MCF 10A (cell line): Measurements from ENCODE around the gene IRX5. TPM values are rescaled to one million over a fixed set of nuclear protein-coding genes. Genes with fewer than 3 reads are reported as not detected.
A peak's percentile ranks its signal among the peaks of the same experiment; 100 is the strongest.

Source experiments
- BruUV-seq: library from RNA; stranded (reverse); fragments of 400-500 nt; replicated peaks from 2 replicates; lab custom pipeline; 2021; lab: Mats Ljungman, UMichigan
- CTCF ChIA-PET: fragments of 300-600 bp; sonication (Branson Sonifier 250); formaldehyde crosslinking; extraction: SDS; loops from one replicate; lab custom pipeline; 2021; ENCODE audit warnings: antibody characterized with exemption, inconsistent platforms; lab: Yijun Ruan, JAX
- POLR2A ChIA-PET: fragments of 300-600, 350-650 bp; sonication (Branson Sonifier 250); formaldehyde crosslinking; extraction: SDS; loops from one replicate; lab custom pipeline; 2020; ENCODE audit warnings: antibody characterized with exemption, inconsistent platforms; lab: Yijun Ruan, JAX
- DNase-seq: peaks from one replicate; pipeline ENCODE4 v3.0.0-alpha.2; 2018; ENCODE audit not compliant: unreplicated experiment
- H3K27ac Mint-ChIP-seq: one replicate; pipeline ENCODE4 v1.8.0; 2022; ENCODE audit warnings: mild to moderate bottlenecking, low read depth, mixed read lengths; ENCODE audit not compliant: unreplicated experiment
- H3K27me3 Mint-ChIP-seq: one replicate; pipeline ENCODE4 v1.8.0; 2022; ENCODE audit warnings: mixed read lengths; ENCODE audit not compliant: insufficient read depth, unreplicated experiment
- H3K36me3 Mint-ChIP-seq: one replicate; pipeline ENCODE4 v1.8.0; 2022; ENCODE audit warnings: mild to moderate bottlenecking, moderate library complexity, mixed read lengths; ENCODE audit not compliant: insufficient read depth, unreplicated experiment
- H3K4me1 Mint-ChIP-seq: one replicate; pipeline ENCODE4 v1.8.0; 2022; ENCODE audit warnings: mixed read lengths; ENCODE audit not compliant: insufficient read depth, unreplicated experiment
- H3K4me3 Mint-ChIP-seq: one replicate; pipeline ENCODE4 v1.8.0; 2022; ENCODE audit warnings: mild to moderate bottlenecking, moderate library complexity, mixed read lengths; ENCODE audit not compliant: unreplicated experiment
- H3K9me3 Mint-ChIP-seq: one replicate; pipeline ENCODE4 v1.8.0; 2022; ENCODE audit warnings: mixed read lengths; ENCODE audit not compliant: unreplicated experiment
- CTCF ChIP-seq: fragments of 200-600 bp; IDR thresholded peaks from one replicate; pipeline ENCODE4 v1.8.0; 2022; ENCODE audit warnings: antibody characterized with exemption, mild to moderate bottlenecking; ENCODE audit not compliant: unreplicated experiment
- intact Hi-C: fragments of 100-400 bp; cut with micrococcal nuclease; formaldehyde crosslinking; loops from 2 replicates; pipeline ENCODE4 v1.14.1; 2022
- total RNA-seq: library from RNA; stranded (reverse); gene quantifications from 2 replicates; pipeline ENCODE4 v1.2.3, GENCODE V29; 2022

IRX5 gene
- total RNA-seq, 1 experiment from 2014 or later, result 7.8 TPM

- ChIA-PET CTCF (no interaction called here), POLR2A (no interaction called here)
- H3K4me3 Mint-ChIP-seq, result no peak overlapping the region
These were observed 29.1 kb upstream of the IRX5 start for GRCh38 chr16:54901606-54902005.

DNA sequence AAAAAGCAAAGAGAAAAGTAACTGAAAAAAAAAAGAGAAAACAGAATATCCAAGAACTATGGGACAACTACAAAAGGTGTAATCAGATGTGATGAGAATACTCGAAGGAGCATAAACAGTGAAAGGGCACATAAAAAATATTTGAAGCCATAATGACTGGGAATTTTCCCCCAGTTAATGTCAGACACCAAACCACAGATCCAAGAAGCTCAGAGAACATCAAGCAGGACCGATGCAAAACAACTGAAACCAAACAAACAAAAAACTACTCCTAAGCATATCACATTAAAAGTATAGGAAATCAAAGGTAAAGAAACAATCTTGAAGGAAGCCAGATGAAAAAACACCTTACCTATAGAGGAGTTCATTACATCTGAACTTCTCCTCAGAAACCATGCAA lies 27.6 kb upstream of the IRX5 start:
- CTCF ChIA-PET, result no interaction called here
- H3K27me3 Mint-ChIP-seq, result no peaks in the 10 kb centered on the region
- no peak overlapping the region for H3K4me3 Mint-ChIP-seq
- BruUV-seq, result no TSS peak
- TF ChIP-seq CTCF, result no peak
- H3K27ac Mint-ChIP-seq, result no peak overlapping the region
- POLR2A ChIA-PET, result no interaction called here
- H3K36me3 Mint-ChIP-seq, result no peaks in the 10 kb centered on the region
- intact Hi-C loops, result no loop called here
- no peaks in the 10 kb centered on the region for H3K9me3 Mint-ChIP-seq
- no peak for DNase-seq
- H3K4me1 Mint-ChIP-seq, result no peaks in the 10 kb centered on the region

More at GRCh38 chr16:54901606-54902005, 29.1 kb upstream of the IRX5 start:
- Mint-ChIP-seq H3K36me3 (no peaks in the 10 kb centered on the region), H3K9me3 (no peaks in the 10 kb centered on the region), H3K4me1 (no peaks in the 10 kb centered on the region), H3K27ac (no peak overlapping the region), H3K27me3 (no peaks in the 10 kb centered on the region)
- no peak for DNase-seq
- no TSS peak for BruUV-seq
- intact Hi-C loops, result no loop called here
- no peak for TF ChIP-seq CTCF

DNA sequence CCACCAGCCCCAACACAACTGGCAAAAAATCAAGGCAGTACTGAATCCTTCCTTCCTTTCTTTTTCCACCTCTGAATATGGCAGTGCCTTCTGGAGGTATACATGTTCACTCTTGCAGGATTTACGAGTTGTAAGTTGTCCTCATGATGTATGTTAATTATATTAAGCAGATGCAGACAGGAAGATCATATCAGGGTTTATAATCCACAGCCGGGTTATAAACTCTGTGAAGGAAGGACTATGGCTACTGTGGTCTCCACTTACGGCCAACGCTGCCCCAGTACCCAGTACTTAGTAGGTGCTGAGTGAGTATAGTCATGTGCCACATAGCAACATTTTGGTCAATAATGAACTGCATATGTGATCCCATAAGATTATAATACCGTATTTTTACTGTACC lies 19.6 kb upstream of the IRX5 start:
- intact Hi-C loops, result no loop called here
- TF ChIP-seq CTCF, result no peak
- ChIA-PET POLR2A (interaction anchor here (1.1 to 1.5 kb wide), 2 partner anchors 20 to 64 kb away, joined by 3 read pairs; no protein-coding TSS in a partner anchor), CTCF (interaction anchor here (0.6 kb wide), 1 partner anchor 1444 kb away, joined by 3 read pairs; no protein-coding TSS in a partner anchor)
- H3K9me3 Mint-ChIP-seq, result no peaks in the 10 kb centered on the region
- TSS peak; percentile 7 for BruUV-seq
- DNase-seq, result no peak
- no peak overlapping the region for H3K4me3 Mint-ChIP-seq
- no peaks in the 10 kb centered on the region for H3K4me1 Mint-ChIP-seq
- no peak overlapping the region for H3K27ac Mint-ChIP-seq
- no peaks in the 10 kb centered on the region for H3K27me3 Mint-ChIP-seq
- H3K36me3 Mint-ChIP-seq, result peaks cover 30% of the 10 kb centered on the region

- H3K36me3 Mint-ChIP-seq, result peaks cover 39% of the 10 kb centered on the region
- POLR2A ChIA-PET, result interaction anchor here (0.7 to 1.5 kb wide), 2 partner anchors 8 to 22 kb away, joined by 3 to 4 read pairs; no protein-coding TSS in a partner anchor
- BruUV-seq, result no TSS peak
- H3K4me3 Mint-ChIP-seq, result no peak overlapping the region
- TF ChIP-seq CTCF, result no peak
- H3K9me3 Mint-ChIP-seq, result no peaks in the 10 kb centered on the region
- DNase-seq, result no peak
- intact Hi-C loops, result no loop called here
- CTCF ChIA-PET, result interaction anchor here (0.6 kb wide), 1 partner anchor 41 kb away, joined by 3 read pairs; no protein-coding TSS in a partner anchor
- no peak overlapping the region for H3K27ac Mint-ChIP-seq
- no peaks in the 10 kb centered on the region for H3K4me1 Mint-ChIP-seq
- H3K27me3 Mint-ChIP-seq, result no peaks in the 10 kb centered on the region
These were observed 17.9 kb upstream of the IRX5 start for GRCh38 chr16:54912720-54913119.
